ENCODE results near the gene NT5DC3.

- TF ChIP-seq CTCF (conservative IDR thresholded peaks at IDR 0.05 in 1 of 2, IDR thresholded peaks at IDR 0.05 in 1 of 2; ENCODE audit: extremely low read depth in 1 of 2, insufficient read depth in 1 of 2, low read depth in 1 of 2, low read length in 2 of 2) (no peak), EZH2 (IDR thresholded peaks at IDR 0.05; ENCODE audit: borderline replicate concordance, low read length) (no peak)
These were observed 83.8 kb downstream of the NT5DC3 start for GRCh38 chr12:103757248-103757647.

Measured in mammary epithelial cell (primary cell).